ENCODE data around the gene WBP2.
"Not testable (repeated sequence)": the region's sequence is repeated elsewhere in the genome, so short reads cannot be mapped to it uniquely, and the experiment has no call there.

- TF ChIP-seq POLR2AphosphoS5 (IDR thresholded peaks at IDR 0.05; ENCODE audit: low read depth, low read length); POLR2A (IDR thresholded peaks at IDR 0.05; ENCODE audit: low read depth, low read length); TAF1 (IDR thresholded peaks at IDR 0.05; ENCODE audit: low read depth, low read length); SPI1 (IDR thresholded peaks at IDR 0.05; ENCODE audit: low read depth, low read length); POU2F2 (IDR thresholded peaks at IDR 0.05; ENCODE audit: low read depth, low read length); PAX5 (IDR thresholded peaks at IDR 0.05; ENCODE audit: insufficient read depth, low read length, severe bottlenecking): not testable (repeated sequence)
Measured at GRCh38 chr17:75885860-75886259, 30.7 kb upstream of the WBP2 start.

Measured in GM12891 (cell line).